Activated naive CD4-positive, alpha-beta T cell treated with anti-CD3 and anti-CD28 coated beads, Interleukin-2, amount 10 ng/mL, durations not matched to agents 7 days and 5 days (primary cell): ENCODE measurements around the gene RNF38.
"Not testable (repeated sequence)": the region's sequence is repeated elsewhere in the genome, so short reads cannot be mapped to it uniquely, and the experiment has no call there.

Experiments
- CTCF ChIA-PET: fragments of 350-600 bp; sonication (Branson Sonifier 250); formaldehyde crosslinking; loops from one replicate; lab custom pipeline; 2021; ENCODE audit warnings: antibody characterized with exemption; lab: Charles Lee
- DNase-seq: peaks from one replicate; pipeline ENCODE4 v3.0.0-alpha.2; 2020
- H3K27ac Mint-ChIP-seq: one replicate; pipeline ENCODE4 v1.8.0; 2021; ENCODE audit warnings: mild to moderate bottlenecking, moderate library complexity, mixed read lengths
- H3K27me3 Mint-ChIP-seq: one replicate; pipeline ENCODE4 v1.8.0; 2021; ENCODE audit warnings: mild to moderate bottlenecking, mixed read lengths
- H3K36me3 Mint-ChIP-seq: one replicate; pipeline ENCODE4 v1.8.0; 2021; ENCODE audit warnings: mixed read lengths
- H3K4me1 Mint-ChIP-seq: one replicate; pipeline ENCODE4 v1.8.0; 2021; ENCODE audit warnings: mixed read lengths
- H3K4me3 Mint-ChIP-seq: one replicate; pipeline ENCODE4 v1.8.0; 2021; ENCODE audit warnings: mild to moderate bottlenecking, moderate library complexity, mixed read lengths
- H3K9me3 Mint-ChIP-seq: one replicate; pipeline ENCODE4 v1.8.0; 2021; ENCODE audit warnings: mixed read lengths

Gene RNF38

GRCh38 chr9:36337002-36337401 lies 63.1 kb downstream of the RNF38 start:
- Mint-ChIP-seq H3K4me1 (peaks cover 2% of the 10 kb centered on the region), H3K4me3 (no peak overlapping the region), H3K27me3 (no peaks in the 10 kb centered on the region), H3K36me3 (peaks cover 45% of the 10 kb centered on the region), H3K27ac (no peak overlapping the region), H3K9me3 (no peaks in the 10 kb centered on the region)
- CTCF ChIA-PET = interaction anchor here (1.0 to 1.6 kb wide), 2 partner anchors 8 to 89 kb away, joined by 4 to 5 read pairs; no protein-coding TSS in a partner anchor
- DNase-seq = no peak

GRCh38 chr9:36336131-36336907 lies 63.8 kb downstream of the RNF38 start:
- H3K27me3 Mint-ChIP-seq = no peaks in the 10 kb centered on the region
- H3K4me1 Mint-ChIP-seq = no peaks in the 10 kb centered on the region
- H3K4me3 Mint-ChIP-seq = no peak overlapping the region
- no peak overlapping the region for H3K27ac Mint-ChIP-seq
- CTCF ChIA-PET = interaction anchor here (0.6 to 1.6 kb wide), 2 partner anchors 8 kb away, joined by 3 to 5 read pairs; no protein-coding TSS in a partner anchor
- no peaks in the 10 kb centered on the region for H3K9me3 Mint-ChIP-seq
- peaks cover 42% of the 10 kb centered on the region for H3K36me3 Mint-ChIP-seq
- DNase-seq = no peak

GRCh38 chr9:36332006-36332405 lies 68.1 kb downstream of the RNF38 start:
- H3K36me3 Mint-ChIP-seq = peaks cover 13% of the 10 kb centered on the region
- H3K27me3 Mint-ChIP-seq = no peaks in the 10 kb centered on the region
- no peak for DNase-seq
- CTCF ChIA-PET = interaction anchor here (1.0 to 6.6 kb wide), 3 partner anchors 12 to 397 kb away, joined by 3 to 81 read pairs (median 5); no protein-coding TSS in a partner anchor
- H3K9me3 Mint-ChIP-seq = no peaks in the 10 kb centered on the region
- no peak overlapping the region for H3K27ac Mint-ChIP-seq
- H3K4me3 Mint-ChIP-seq = no peak overlapping the region
- peaks cover 2% of the 10 kb centered on the region for H3K4me1 Mint-ChIP-seq

GRCh38 chr9:36328798-36329411 lies 71.2 kb downstream of the RNF38 start:
- Mint-ChIP-seq H3K27ac (no peak overlapping the region), H3K27me3 (no peaks in the 10 kb centered on the region), H3K36me3 (no peaks in the 10 kb centered on the region), H3K4me1 (peaks cover 2% of the 10 kb centered on the region), H3K4me3 (no peak overlapping the region), H3K9me3 (no peaks in the 10 kb centered on the region)
- DNase-seq = peak; percentile 57
- CTCF ChIA-PET = interaction anchor here (0.6 to 6.6 kb wide), 27 partner anchors 8 to 444 kb away, joined by 3 to 81 read pairs (median 5); partner anchors contain the start of gene CLTA

GRCh38 chr9:36325081-36325828 lies 74.8 kb downstream of the RNF38 start:
- DNase-seq = no peak
- no peaks in the 10 kb centered on the region for H3K36me3 Mint-ChIP-seq
- no peak overlapping the region for H3K27ac Mint-ChIP-seq
- no peaks in the 10 kb centered on the region for H3K9me3 Mint-ChIP-seq
- H3K27me3 Mint-ChIP-seq = no peaks in the 10 kb centered on the region
- no peak overlapping the region for H3K4me3 Mint-ChIP-seq
- CTCF ChIA-PET = interaction anchor here (0.7 to 2.5 kb wide), 3 partner anchors 74 to 134 kb away, joined by 3 to 9 read pairs (median 3); no protein-coding TSS in a partner anchor
- peaks cover 2% of the 10 kb centered on the region for H3K4me1 Mint-ChIP-seq

- H3K27ac Mint-ChIP-seq = no peak overlapping the region
- H3K27me3 Mint-ChIP-seq = peaks cover 4% of the 10 kb centered on the region
- no peaks in the 10 kb centered on the region for H3K36me3 Mint-ChIP-seq
- peaks cover 2% of the 10 kb centered on the region for H3K4me1 Mint-ChIP-seq
- CTCF ChIA-PET = interaction anchor here (1.5 to 2.5 kb wide), 2 partner anchors 73 to 75 kb away, joined by 3 to 9 read pairs; no protein-coding TSS in a partner anchor
- DNase-seq = no peak
- no peak overlapping the region for H3K4me3 Mint-ChIP-seq
- no peaks in the 10 kb centered on the region for H3K9me3 Mint-ChIP-seq
These were observed 76.1 kb downstream of the RNF38 start for GRCh38 chr9:36323926-36324325.

- Mint-ChIP-seq H3K4me3 (no peak overlapping the region), H3K36me3 (no peaks in the 10 kb centered on the region), H3K9me3 (no peaks in the 10 kb centered on the region), H3K4me1 (no peaks in the 10 kb centered on the region), H3K27ac (no peak overlapping the region), H3K27me3 (peaks cover 16% of the 10 kb centered on the region)
- CTCF ChIA-PET = interaction anchor here (0.7 kb wide), 1 partner anchor 49 kb away, joined by 4 read pairs; no protein-coding TSS in a partner anchor
- no peak for DNase-seq
These were observed 77.6 kb downstream of the RNF38 start for GRCh38 chr9:36322462-36322861.

- H3K4me1 Mint-ChIP-seq, H3K27ac Mint-ChIP-seq, H3K9me3 Mint-ChIP-seq, H3K4me3 Mint-ChIP-seq, CTCF ChIA-PET, DNase-seq, H3K36me3 Mint-ChIP-seq: not testable (repeated sequence)
- H3K27me3 Mint-ChIP-seq = peaks cover 16% of the 10 kb centered on the region
These were observed 78.2 kb downstream of the RNF38 start for GRCh38 chr9:36321903-36322302.

- Mint-ChIP-seq H3K27ac (no peak overlapping the region), H3K9me3 (no peaks in the 10 kb centered on the region), H3K27me3 (peaks cover 22% of the 10 kb centered on the region), H3K4me1 (no peaks in the 10 kb centered on the region), H3K36me3 (no peaks in the 10 kb centered on the region), H3K4me3 (no peak overlapping the region)
- CTCF ChIA-PET = interaction anchor here (0.5 to 3.0 kb wide), 3 partner anchors 9 to 39 kb away, joined by 3 to 17 read pairs (median 3); no protein-coding TSS in a partner anchor
- DNase-seq = no peak
These were observed 79.6 kb downstream of the RNF38 start for GRCh38 chr9:36320466-36320865.

- Mint-ChIP-seq H3K36me3 (no peaks in the 10 kb centered on the region), H3K9me3 (no peaks in the 10 kb centered on the region), H3K27me3 (peaks cover 25% of the 10 kb centered on the region), H3K4me1 (no peaks in the 10 kb centered on the region), H3K27ac (no peak overlapping the region), H3K4me3 (no peak overlapping the region)
- CTCF ChIA-PET = interaction anchor here (3.0 kb wide), 1 partner anchor 10 kb away, joined by 17 read pairs; no protein-coding TSS in a partner anchor
- DNase-seq = no peak
These were observed 80.3 kb downstream of the RNF38 start for GRCh38 chr9:36319806-36320205.

GRCh38 chr9:36319183-36319582 lies 80.9 kb downstream of the RNF38 start:
- no peak for DNase-seq
- H3K27me3 Mint-ChIP-seq = peaks cover 25% of the 10 kb centered on the region
- no peaks in the 10 kb centered on the region for H3K4me1 Mint-ChIP-seq
- no peaks in the 10 kb centered on the region for H3K36me3 Mint-ChIP-seq
- no peak overlapping the region for H3K4me3 Mint-ChIP-seq
- no peaks in the 10 kb centered on the region for H3K9me3 Mint-ChIP-seq
- no peak overlapping the region for H3K27ac Mint-ChIP-seq
- CTCF ChIA-PET = interaction anchor here (1.2 to 3.0 kb wide), 2 partner anchors 10 to 70 kb away, joined by 3 to 17 read pairs; no protein-coding TSS in a partner anchor

GRCh38 chr9:36318212-36318802 lies 81.8 kb downstream of the RNF38 start:
- H3K27ac Mint-ChIP-seq = no peak overlapping the region

GRCh38 chr9:36317766-36318165 lies 82.3 kb downstream of the RNF38 start:
- Mint-ChIP-seq H3K4me3 (no peak overlapping the region), H3K27me3 (peaks cover 25% of the 10 kb centered on the region), H3K27ac (no peak overlapping the region), H3K9me3 (no peaks in the 10 kb centered on the region), H3K4me1 (no peaks in the 10 kb centered on the region), H3K36me3 (no peaks in the 10 kb centered on the region)
- CTCF ChIA-PET = no interaction called here
- DNase-seq = no peak

More at GRCh38 chr9:36318212-36318802, 81.8 kb downstream of the RNF38 start:
- Mint-ChIP-seq H3K27me3 (peaks cover 25% of the 10 kb centered on the region), H3K36me3 (no peaks in the 10 kb centered on the region), H3K4me1 (no peaks in the 10 kb centered on the region), H3K4me3 (no peak overlapping the region), H3K9me3 (no peaks in the 10 kb centered on the region)
- CTCF ChIA-PET = interaction anchor here (1.2 to 3.0 kb wide), 2 partner anchors 11 to 69 kb away, joined by 3 to 17 read pairs; no protein-coding TSS in a partner anchor
- no peak for DNase-seq
